Measurements from ENCODE around the gene SDC1.

SDC1 gene

DNA sequence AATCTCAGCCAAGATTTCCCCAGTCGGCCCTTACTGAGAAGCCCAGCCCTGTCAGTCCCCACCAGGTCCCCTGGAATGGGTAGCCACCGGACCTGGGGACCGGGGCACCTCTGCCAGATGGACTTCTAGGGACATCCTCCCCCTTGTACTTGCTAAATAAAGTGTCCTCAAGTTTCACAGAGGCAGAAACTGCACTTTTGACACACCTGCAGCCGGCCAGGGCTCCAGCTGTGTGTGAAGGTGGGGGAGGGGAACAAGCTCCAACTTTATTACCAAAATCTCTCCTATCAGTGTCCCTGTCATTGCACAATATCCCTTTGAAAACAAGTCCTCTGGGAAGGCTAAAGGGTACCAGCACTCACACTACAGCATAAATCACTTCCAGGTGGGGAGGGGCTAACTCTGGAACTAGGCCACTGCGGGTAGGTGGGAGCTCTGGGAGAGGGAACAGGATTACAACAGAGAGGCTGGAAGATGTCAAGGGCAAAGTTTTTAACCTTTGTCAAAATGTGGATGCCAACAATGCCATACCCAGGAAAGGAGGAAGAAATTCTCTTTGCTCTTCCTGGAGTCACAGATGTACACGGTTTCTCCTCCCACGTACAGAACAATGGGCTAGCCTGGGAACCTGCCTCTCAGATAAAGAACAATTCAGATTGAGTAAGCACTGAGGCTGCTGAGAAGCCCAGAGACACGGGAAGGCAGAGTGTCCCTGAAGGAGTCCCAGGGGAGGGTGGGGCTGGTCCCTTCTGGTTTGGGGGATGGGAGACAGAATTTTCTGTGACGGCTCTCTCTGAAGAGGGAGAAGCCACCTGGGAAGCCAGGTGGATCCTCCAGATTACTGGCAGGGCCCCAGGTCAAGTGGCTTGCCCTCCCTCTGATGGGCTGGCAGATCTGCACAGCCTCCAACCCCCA lies 11.0 kb downstream of the SDC1 start:
- no peak for DNase-seq

DNA sequence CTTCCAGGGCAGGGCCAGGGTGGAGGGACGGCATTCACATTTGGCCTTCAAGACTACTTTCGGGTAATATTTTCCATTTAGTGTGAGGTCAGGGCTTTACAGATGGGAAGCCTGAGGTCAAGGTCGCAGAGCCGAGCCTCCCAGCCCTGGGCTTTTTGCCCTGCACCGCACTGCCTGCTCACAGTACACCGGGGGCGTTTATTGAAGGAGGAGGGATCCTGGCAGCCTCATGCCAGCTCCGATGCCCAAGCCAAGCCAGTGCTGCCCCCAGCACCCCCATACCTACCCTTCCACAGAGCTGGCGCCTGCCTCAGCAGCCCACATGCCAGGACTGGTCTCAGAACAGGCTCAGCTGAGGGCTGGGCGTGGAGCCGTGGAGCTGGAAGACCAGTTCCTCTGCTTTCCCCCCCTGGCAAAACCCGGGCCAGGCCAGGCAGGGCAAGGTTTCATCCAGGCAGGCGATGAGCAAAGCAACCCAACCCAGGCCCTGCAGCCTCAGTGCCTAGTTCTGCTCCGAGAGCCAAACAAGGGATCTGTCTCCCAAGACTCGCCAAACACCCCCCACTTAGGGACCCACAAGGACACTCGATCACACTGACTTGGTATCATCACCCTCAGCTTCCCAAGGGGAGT lies 11.9 kb downstream of the SDC1 start:
- no peak for DNase-seq

DNA sequence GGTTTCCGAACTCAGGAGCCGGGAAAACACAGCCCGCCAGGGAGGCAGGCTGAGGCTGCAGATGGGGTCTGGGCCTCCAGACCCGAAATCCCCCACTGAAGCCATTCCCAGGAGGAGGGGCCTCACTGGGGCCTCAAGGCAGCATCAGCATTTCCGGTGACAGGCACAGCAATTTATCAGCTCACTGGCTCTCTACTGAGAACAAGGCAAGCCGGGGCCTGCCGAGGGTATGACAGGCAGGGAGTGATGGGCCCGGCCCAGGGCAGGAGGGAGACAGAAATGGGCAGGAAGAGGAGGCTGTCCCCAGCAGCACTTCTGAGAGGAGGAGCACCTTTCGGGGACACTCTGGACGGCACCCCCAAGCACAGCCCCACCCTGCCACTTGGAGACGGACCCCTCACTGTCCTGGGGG lies 12.5 kb downstream of the SDC1 start:
- DNase-seq: no peak

DNA sequence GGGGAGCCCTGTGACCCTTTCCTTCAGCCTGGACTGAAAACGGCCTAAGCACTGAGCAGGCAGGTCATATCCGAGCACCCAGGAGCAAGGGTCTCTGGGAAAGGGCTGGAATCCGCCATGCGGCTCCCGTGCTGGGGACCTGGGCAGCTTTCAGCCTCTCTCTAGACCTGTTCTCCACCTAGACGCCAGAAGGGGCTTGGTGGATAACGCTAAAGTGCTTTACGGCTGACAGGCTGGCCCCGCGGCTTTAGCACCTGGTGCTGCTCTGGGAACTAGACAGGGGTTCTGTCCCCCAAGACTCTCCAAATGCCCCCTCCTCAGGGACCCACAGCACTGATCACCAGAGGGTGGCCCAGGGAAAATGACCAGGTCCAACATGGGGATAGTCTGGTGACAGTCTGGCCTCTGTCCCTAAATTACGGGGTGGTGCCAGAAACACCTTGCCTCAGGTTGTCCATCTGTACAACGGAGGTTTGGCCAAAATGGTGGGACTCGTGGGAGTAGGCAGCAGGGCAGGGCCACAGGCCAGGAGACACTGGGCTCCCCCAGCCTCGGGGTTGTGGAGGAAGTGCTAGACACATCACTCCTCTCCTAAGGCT lies 13.0 kb downstream of the SDC1 start:
- DNase-seq: no peak

DNA sequence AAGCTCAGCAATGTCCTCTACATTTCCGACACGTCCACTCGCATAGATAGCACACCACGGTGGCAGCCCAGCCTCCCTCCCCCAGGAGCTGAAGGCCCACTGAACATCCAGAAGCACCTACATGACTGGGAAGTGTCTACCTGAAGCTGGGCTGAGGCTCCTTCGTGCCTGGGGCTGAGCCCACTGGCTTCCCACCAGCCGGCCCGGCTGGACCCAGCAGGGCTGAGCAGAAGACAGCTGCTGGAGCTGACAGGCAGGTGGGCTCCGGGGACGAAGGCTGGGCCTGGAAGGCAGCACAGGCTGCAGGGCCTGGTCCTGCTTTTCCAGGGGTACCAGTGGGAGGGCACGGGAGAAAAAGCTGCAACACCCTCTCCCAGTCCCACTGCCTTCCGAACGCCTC lies 13.5 kb downstream of the SDC1 start:
- no peak for DNase-seq

DNA sequence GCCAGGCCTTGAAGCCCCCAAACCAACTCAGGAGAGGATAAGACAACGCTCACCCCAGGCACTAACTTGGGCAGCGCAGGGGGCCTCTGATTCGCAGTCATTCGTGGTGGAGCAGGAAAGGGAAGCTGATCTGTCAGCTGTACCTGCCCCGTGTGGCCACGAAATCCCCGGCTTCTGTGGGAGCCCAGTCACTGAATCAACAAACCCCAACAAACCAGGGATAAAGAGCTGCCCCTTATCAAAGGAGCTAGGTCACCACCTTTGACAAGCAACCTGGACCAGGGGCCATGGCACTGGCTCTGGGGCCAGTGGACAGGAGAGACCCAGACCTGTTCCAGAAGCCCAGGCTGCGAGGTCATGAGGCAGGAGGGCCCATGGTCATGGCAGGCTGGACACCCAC lies 14.5 kb downstream of the SDC1 start:
- no peak for DNase-seq

DNA sequence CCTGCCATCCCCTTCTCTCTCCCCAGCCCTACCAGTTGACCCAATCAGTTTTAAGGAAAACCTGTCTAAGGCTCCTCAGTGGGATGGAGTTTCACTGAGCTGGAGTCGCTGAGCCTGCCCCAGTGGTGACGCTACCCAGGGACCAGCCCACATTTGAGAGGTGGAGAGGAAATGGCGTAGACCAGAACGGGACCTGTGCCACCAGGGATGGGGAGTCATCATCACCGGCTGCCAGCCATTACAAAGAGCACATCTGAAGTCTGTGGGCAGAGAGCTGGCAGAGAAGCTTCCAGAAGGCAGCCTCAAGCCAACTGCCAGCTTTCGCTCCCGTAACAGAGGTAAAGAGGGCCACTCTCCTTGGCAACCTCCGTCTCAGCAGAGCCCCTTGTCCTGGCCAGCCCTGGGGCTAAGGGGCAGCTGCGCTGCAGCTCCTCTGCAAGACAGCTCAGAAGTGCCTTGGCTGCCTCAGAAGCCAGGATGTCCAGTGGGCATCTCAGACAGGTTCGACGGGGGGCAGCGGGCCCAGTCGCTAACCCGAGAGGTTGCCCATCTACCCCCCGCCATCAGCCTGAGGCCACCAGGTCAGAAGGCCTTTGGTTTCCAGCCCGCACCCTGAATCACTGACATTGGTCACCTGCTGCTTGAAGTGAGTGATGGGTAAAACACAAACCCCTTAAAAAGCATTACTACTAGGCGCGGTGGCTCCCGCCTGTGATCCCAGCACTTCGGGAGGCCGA lies 15.4 kb downstream of the SDC1 start:
- DNase-seq: no peak

DNA sequence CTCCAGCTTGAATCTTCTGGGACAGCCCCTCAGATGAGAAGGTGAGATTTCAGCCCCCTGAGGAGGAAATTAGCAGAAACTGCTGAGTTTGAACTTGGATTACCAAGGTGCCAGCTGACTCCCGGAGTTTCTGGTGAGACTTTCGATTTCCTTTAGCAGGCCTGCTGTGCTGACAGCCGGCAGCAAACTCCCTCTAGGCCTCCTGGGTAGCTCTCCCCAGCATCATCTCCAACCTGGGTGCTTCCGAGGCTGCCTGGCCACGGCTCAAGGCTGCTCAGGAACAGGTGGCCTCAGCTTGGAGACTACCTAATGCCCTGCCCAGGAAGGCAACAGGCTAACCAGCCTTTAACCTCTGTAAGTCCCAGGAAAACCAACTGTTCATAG lies 16.5 kb downstream of the SDC1 start:
- DNase-seq: no peak

DNA sequence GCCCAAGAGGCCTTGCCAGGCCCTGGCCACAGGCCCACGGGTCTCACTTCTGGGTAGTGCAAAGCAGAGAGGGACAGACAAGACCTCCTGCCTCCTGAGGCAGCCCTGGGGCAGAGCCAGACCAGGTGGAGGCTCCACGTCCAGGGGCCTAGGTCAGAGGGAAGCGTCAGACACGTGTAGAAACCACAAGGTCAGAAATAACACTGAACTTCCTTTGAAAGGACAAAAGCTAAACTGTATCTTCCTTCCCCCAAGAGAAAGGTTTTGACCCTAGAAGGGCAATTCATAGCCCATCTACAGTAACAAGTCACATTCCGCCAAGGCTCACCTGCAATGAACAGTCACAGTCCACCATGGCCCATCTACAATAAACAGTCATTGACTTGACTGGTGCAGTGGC lies 17.9 kb downstream of the SDC1 start:
- no peak for DNase-seq

DNA sequence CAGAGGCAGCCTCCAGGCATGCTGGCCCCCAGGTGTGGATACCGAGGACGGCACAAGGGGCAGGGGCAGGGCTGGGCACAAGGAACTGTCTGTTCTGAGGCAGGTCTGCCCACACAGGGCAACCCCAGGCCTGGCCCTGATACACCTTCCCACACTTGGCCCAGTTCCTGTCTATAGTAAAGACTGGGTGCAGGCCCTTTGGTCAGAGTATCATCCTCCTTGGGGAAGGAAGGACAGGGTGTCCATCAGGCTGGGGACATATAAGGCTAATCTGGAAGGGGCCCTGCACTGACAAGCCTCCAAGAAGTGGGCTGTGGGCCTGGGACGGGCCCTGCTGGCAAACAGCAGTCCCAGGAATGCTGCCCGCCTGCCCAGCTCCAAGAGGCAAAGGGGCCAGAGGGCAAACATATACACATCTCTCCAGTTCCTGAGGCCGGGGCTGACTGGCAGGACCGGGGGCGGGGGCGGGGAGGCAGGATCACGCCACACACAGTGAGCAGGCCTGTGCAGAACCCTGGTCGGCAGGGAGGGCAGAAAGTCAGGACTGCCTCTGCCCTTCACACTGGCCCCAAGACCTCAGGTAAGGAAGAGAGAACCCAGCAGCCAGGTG lies 18.9 kb downstream of the SDC1 start:
- no peak for DNase-seq

DNA sequence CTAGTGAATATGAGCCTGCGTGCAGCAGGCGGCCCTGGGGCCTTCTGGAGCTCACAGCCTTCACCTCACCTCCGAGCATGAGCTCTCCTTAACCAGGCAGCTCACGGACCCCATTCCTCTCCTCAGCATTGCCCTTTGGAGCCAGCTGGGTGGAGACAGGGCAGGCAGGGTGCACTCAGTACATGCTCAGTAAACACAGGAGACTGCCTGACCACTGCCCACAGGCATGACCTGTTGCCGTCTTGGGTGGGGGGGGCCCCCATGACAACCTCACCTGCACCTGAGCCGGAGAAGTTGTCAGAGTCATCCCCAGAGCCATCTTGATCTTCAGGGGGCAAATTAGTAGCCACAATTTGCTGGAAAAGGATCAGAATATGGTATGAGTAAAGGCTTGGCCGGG lies 19.9 kb downstream of the SDC1 start:
- no peak for DNase-seq

DNA sequence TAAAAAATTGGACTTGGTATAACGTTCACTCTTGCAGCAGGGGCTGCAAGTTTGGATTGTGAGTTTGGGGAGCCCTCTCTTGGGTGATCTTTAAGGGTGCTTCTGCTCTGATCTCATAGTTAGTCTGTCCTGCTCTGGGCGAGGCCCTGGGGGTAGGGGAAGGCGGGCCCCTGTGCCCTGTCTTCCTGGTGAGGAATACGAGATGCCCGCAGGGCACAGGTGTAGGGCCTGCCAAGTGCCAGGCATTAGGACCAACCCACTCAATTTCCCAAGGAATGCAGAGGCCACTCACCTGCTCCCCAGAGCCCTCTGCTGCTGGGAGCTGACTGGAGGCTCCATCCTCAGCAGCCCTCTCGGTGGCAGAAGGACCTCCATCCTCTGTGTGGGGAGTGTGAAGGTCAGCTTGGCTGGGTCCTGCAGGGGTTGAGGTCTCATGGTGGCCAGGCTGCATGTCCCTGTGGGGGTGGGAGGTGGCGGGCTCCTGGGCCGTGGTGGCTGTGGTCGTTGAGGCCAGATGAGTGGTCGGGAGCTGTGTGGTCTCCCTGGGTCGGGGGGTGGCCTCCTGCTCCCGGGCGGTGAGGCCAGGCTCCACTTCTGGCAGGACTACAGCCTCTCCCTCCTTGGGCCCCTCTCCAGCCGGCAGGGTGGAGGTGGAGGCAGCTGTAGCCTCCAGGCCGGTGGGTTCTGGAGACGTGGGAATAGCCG lies 21.3 kb downstream of the SDC1 start:
- DNase-seq: no peak

DNA sequence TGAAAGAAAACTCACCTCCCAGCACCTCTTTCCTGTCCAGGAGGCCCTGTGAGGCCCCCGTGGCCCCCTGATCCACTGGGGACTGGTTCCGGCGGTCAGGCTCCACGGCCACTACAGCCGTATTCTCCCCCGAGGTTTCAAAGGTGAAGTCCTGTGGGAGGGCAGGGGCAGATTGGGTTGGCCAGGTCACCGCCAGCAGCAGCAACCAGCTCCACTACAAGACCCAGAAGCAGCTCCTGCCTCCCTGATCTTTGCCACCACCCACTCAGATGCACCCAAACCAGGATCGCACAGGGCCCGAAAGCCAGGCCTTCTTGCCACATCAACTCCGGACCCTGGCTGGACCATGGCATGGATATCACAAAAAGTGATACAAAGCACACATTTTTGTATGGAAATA lies 21.9 kb downstream of the SDC1 start:
- DNase-seq: no peak

DNA sequence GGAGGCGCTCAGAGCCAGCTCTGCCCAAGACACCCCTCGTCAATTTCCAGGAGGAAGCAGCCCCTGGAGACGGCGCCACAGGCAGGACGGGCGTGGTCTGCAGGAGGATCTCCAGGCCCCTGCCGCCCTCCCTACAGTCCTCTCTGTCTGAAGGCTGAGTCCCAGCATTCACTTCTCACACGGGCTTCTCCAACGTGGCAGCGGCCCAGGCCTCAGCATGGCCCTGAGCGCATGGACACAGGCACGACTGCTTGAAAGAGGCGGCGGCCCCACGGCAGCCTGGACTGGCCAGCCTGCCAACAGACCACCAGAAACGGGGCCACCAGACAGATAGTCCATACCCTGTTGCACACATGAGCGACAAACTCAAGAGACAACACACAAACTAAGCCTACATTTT lies 23.3 kb downstream of the SDC1 start:
- no peak for DNase-seq

DNA sequence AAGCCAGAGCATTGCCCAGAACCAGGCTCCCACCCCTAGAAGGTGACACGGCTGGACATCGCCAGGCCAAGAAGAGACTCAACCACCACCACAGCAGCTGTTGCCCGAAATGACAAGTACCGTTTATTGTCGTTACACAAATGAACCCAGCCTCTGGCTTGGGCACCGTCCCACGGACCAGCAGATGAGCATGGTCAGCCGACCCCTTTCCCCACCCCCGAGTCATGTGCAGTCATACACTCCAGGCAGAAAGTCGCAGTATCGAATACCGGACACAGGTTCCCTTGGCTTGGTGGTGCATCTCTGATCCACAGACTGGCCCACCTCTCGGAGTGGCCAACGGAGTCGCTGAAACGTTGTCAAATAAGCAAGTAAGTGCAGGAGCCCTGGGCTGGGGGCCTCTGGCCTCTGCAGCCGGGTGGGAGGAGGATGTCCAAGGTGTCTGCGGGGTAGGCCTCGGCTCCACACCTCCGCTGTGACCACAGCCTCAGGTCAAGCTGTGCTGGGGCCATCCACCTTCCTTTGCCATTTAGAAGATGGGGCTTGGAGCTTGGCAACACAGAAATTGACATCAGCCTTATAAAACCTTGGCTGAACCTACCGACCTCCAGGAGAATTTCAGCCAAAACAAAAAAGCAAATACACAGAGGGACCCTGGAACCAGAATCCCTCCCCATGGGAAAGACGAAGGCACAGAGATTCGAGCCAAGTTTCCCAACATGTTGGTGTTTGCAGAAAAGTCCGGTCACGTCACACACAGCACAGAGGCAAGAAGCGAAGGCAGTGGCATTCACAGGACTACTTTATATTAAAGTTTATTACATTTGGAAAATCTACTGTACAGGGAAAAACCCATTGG lies 24.0 kb downstream of the SDC1 start:
- no peak for DNase-seq

DNA sequence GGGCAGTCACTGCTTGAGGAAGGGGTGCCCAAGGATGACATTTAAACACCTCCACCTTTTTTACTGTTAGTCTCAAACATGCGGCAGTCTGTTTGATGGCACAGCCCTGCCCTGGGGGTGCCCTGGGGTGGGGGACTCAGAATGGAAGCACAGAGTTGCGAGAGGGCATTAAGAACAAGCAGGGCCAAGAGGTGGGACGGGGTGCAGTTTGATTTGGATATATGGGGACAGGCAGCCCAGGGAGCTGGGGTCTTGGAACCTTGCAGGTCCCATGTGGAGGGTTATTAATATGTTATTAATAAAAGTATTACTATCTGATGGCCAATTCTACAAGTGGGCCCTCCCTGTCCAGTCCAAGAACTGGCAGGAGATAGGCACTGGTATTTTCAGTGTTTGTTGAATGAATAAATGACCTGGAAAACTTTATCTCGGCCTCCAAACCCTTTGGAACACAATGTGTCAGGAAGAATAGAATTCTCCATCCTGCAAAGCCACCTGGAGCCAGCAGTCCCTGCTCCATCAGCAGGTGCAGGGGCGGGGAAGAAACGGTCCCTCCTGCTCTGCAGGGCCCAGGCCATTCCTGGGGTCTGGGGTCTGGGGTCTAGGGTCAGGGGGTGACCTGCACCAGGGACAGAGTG lies 25.2 kb downstream of the SDC1 start:
- no peak for DNase-seq

DNA sequence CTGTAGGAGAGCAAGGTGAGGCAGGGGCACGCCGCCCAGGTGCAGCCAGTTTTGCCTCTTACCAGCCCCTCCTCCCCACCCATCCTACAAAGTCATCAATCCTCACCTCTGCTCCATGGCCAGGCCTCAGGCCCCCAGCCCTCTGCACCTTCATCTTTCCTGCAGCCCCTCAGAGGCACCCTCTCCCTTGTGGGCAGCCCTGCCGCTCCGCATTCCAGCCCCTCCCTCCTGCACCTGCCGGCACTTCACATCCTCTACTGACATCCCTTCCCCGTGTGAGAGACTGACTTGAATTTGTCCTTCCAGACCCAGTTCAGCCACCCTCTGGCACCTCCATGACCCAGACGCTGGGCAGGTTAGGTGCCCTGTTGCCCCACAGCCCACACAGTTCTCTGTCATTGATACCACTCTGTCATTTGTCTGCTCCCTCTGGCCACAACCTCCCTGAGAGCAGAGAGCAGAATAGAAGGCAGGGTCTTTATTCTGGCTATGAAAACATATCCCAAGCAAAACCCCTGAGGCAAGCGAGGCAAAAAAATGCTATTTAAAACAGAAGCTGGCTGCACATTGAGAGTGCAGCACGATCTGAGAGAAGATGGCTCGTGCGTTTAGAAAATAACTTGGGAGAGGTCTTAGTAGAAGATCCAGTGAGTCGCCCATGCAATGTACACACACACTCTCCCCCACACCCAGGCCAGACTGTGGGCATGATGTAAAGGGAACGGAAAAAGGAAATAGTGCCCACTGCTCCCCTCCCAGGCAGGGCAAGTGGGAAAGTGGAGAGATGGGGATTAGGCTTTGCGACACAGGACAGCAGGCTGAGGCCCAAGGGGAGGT lies 25.9 kb downstream of the SDC1 start:
- no peak for DNase-seq

DNA sequence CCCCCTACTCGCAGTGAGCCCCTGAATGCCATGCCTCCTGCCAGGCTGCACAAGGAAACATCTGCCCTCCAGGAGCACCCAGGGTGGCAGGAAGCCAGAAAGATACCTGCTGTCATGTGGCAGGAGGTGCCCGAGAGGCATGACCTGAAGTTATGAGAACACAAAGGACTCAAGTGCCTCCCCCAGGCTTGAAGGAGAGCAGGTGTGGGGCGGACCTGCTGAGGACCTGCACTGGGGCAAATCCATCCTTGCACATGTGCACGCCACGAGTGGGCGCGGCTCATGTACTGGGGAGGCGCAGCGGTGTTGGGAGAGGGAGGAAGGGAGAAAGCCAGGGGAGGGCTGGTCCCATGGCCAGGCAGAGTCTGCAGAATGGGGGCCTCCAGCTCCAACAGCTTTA lies 26.9 kb downstream of the SDC1 start:
- no peak for DNase-seq

DNA sequence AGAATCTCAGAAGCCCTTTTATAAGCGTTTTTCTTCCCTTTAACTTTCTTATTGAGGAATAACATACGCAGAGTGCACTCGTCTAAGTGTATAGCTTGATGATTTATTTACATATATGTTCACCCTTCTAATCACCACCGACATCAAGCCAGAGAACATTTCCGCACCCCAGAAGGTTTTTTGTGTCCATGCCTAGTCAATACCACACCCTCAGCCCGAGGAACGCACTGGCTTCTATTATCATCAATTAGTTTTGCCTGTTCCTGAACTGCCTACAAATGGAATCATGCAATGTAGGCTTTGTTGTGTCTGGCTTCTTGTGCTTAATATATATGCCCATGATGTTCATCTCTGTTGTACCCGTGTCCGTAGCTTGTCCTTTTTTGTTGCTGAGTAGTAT lies 27.7 kb downstream of the SDC1 start:
- no peak for DNase-seq

DNA sequence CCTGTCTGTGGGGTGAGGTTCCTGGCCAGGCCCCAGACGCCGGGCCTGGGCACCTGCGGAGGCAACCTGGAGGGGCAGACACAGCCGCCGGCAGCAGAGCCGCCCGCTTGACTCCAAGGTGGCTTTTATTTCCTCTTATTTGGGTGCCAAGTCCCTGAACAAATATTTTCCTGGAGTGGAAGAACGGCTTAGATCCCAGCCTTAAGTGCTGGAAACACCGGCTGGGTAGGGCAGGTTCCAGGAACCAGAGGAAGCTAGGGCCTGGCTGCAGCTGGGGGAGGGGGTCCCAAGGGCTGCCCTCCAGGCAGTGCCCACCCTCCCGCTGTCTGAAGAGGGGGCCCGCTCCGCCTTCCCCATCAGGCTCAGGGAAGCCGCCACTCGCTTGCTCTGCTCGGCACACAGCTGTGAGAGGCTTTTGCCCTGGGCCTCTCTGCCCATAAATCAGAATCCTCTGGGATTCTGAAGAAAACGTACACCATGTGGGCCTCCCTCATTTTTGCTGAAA lies 28.2 kb downstream of the SDC1 start:
- no peak for DNase-seq

Data from NCI-H226 (cell line).